KBM-7 (cell line): ENCODE results near the gene DCLK1.
A peak's percentile ranks its signal among the peaks of the same experiment; 100 is the strongest.

Source experiments
- DNase-seq: peaks from one replicate; pipeline ENCODE4 v3.0.0-alpha.2; 2015
- in situ Hi-C: fragments of 300-500 bp; cut with MboI; formaldehyde crosslinking; loops from 2 replicates; pipeline ENCODE4 v1.14.3; 2020; ENCODE audit warnings: low sequenced_read_pairs, low pct_unique_long_range_greater_than_20kb, mixed read lengths

The DCLK1 gene

GRCh38 chr13:35720690-35721554 is 410.3 kb downstream of the DCLK1 start:
- DNase-seq: peak; percentile 73
- in situ Hi-C loops: no loop called here

DNA sequence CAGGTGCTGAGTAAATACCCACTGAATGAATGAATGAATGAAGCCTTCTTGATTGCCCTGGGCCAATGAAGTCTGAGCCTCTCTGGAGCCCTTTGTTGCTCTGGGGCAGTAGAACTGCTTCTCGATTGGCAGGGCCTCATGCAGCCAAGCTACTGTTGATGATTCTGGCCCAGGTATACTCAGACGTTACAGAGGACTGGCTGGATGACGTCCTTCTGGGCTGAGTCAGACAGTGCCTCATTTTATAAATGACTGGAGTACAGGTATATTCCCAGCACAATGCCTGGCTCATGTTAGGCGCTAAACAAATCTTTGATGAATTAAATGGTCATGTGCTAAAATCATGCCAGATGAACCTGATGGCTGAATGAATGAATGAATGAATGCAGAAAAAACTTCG is 410.9 kb downstream of the DCLK1 start:
- in situ Hi-C loops: no loop called here
- DNase-seq: no peak
